GM12878 (cell line): ENCODE data around the gene RUNX3. TPM values are rescaled to one million over a fixed set of nuclear protein-coding genes. Genes with fewer than 3 reads are reported as not detected.

Experiments
- ATF7 ChIP-seq: fragments of 450-650 bp; IDR thresholded peaks from 2 replicates; pipeline ENCODE4 v1.6.1; 2016; ENCODE audit warnings: low read depth, mild to moderate bottlenecking
- BCL3 ChIP-seq: IDR thresholded peaks from 2 replicates; pipeline ENCODE4 v1.6.1; 2011; ENCODE audit warnings: borderline replicate concordance, low read depth, mild to moderate bottlenecking, moderate library complexity, low read length; ENCODE audit not compliant: insufficient read depth, poor library complexity, severe bottlenecking
- CEBPB ChIP-seq, 2 experiments: fragments of 150-350 bp in 1 of 2; IDR thresholded peaks; 2 replicates each; pipeline ENCODE4 v1.6.1; 2012 to 2014; ENCODE audit warnings: low read depth in 2 of 2, low read length in 2 of 2, borderline replicate concordance in 1 of 2, inconsistent platforms in 1 of 2
- CREB1 ChIP-seq: IDR thresholded peaks from 2 replicates; pipeline ENCODE4 v1.6.1; 2012; ENCODE audit warnings: low read depth, mild to moderate bottlenecking, inconsistent platforms
- ETV6 ChIP-seq, 2 experiments: fragments of 450-650 bp in 1 of 2; IDR thresholded peaks in 1 of 2; conservative IDR thresholded peaks in 1 of 2; 2 replicates each; pipeline ENCODE4 v1.6.1; 2014; ENCODE audit warnings: antibody characterized with exemption in 1 of 2, borderline replicate concordance in 1 of 2, low read depth in 1 of 2, mild to moderate bottlenecking in 1 of 2, moderate library complexity in 1 of 2
- LARP7 ChIP-seq: fragments of 450-650 bp; IDR thresholded peaks from 2 replicates; pipeline ENCODE4 v1.6.1; 2017; ENCODE audit warnings: mild to moderate bottlenecking
- MYC ChIP-seq: IDR thresholded peaks from 2 replicates; pipeline ENCODE4 v1.6.1; 2011; ENCODE audit warnings: mild to moderate bottlenecking, low read length, moderate library complexity, inconsistent platforms; ENCODE audit not compliant: insufficient read depth, insufficient replicate concordance, insufficient read length, severe bottlenecking
- PML ChIP-seq: IDR thresholded peaks from 2 replicates; pipeline ENCODE4 v1.6.1; 2012; ENCODE audit warnings: low read length, inconsistent platforms
- POLR2AphosphoS2 ChIP-seq: IDR thresholded peaks from 2 replicates; pipeline ENCODE4 v1.6.1; 2011; ENCODE audit warnings: low read depth, mild to moderate bottlenecking, low read length, improper control_type of control experiment, moderate library complexity
- POLR2AphosphoS5 ChIP-seq: IDR thresholded peaks from 2 replicates; pipeline ENCODE4 v1.6.1; 2011; ENCODE audit warnings: mild to moderate bottlenecking, low read length, inconsistent platforms
- POU2F2 ChIP-seq: IDR thresholded peaks from 3 replicates; pipeline ENCODE4 v1.6.1; 2011; ENCODE audit warnings: low read depth, mild to moderate bottlenecking, low read length, borderline replicate concordance
- RELA ChIP-seq: fragments of 450-650 bp; IDR thresholded peaks from 2 replicates; pipeline ENCODE4 v1.8.0; 2014; ENCODE audit warnings: borderline replicate concordance; ENCODE audit not compliant: partially characterized antibody
- RUNX3 ChIP-seq: IDR thresholded peaks from 2 replicates; pipeline ENCODE4 v1.6.1; 2012; ENCODE audit warnings: low read length, inconsistent platforms
- SREBF1 ChIP-seq: IDR thresholded peaks from 2 replicates; pipeline ENCODE4 v1.6.1; 2012; ENCODE audit warnings: mild to moderate bottlenecking, low read length
- SREBF2 ChIP-seq: IDR thresholded peaks from 2 replicates; pipeline ENCODE4 v1.6.1; 2012; ENCODE audit warnings: mild to moderate bottlenecking, low read length
- TAF1 ChIP-seq: IDR thresholded peaks from 2 replicates; pipeline ENCODE4 v1.6.1; 2011; ENCODE audit warnings: mild to moderate bottlenecking, low read depth, low read length, borderline replicate concordance
- ZBTB33 ChIP-seq: fragments of 450-650 bp; IDR thresholded peaks from 2 replicates; pipeline ENCODE4 v1.6.1; 2017; ENCODE audit warnings: mild to moderate bottlenecking
- ZNF687 ChIP-seq: fragments of 450-650 bp; IDR thresholded peaks from 2 replicates; pipeline ENCODE4 v1.6.1; 2017; ENCODE audit warnings: mild to moderate bottlenecking, moderate library complexity
- polyA plus RNA-seq, 11 experiments: library from polyadenylated mRNA; depleted of rRNA in 4 of 11; unstranded in 6 of 11; stranded (reverse) in 5 of 11; fragments of >200 nt; fragmentation: Nextera tagmentation in 4 of 11; fragmentation: Illumina TruSeq in 1 of 11; extraction: Ambion mirVana in 4 of 11; extraction: Trizol in 1 of 11; gene quantifications; 1 replicate in 1 of 11; 2 replicates in 10 of 11; pipeline versions ENCODE4 v1.2.1 to v1.2.3, GENCODE V29; 2011 to 2016; ENCODE audit warnings: inconsistent platforms in 2 of 11, missing spikeins in 2 of 11, low read depth in 1 of 11
- total RNA-seq, 4 experiments: library from RNA; depleted of rRNA in 3 of 4; stranded (reverse); fragments of >200 nt in 3 of 4; fragmentation: Illumina TruSeq in 1 of 4; extraction: Trizol in 1 of 4; gene quantifications; 2 replicates each; pipeline versions ENCODE4 v1.2.1 to v1.2.3, GENCODE V29; 2013 to 2021

RUNX3 gene
- total and polyA plus RNA-seq, 10 of the 15 experiments (the other 5 are each of a cell fraction or from before 2014, with no cell fraction given), result 19.0 to 151 (median 31.4) TPM

- TF ChIP-seq ETV6 (conservative IDR thresholded peaks at IDR 0.05 in 1 of 2, IDR thresholded peaks at IDR 0.05 in 1 of 2; ENCODE audit: borderline replicate concordance in 1 of 2, low read depth in 1 of 2) (no peak), POLR2AphosphoS2 (peak; percentile 55; the same call in 1 of the 2 replicates), ZNF687 (0 out of 2 replicates have a peak, but pooled peaks have one; percentile 29), POU2F2 (peak; percentile 70; the same call in 1 of the 3 replicates), POLR2AphosphoS5 (peak; percentile 86), CREB1 (peak; percentile 8; the same call in 1 of the 2 replicates), TAF1 (no peak), RUNX3 (peak; percentile 5; the same call in 1 of the 2 replicates), PML (peak; percentile 50; the same call in 1 of the 2 replicates), LARP7 (peak; percentile 20; the same call in 1 of the 2 replicates), ATF7 (no peak), CEBPB (IDR thresholded peaks at IDR 0.05; ENCODE audit: borderline replicate concordance in 1 of 2, low read depth in 2 of 2, low read length in 2 of 2) (no peak; a peak in 1 of 4 replicates), MYC (no peak), BCL3 (peak; percentile 17), ZBTB33 (no peak), SREBF1 (no peak), SREBF2 (no peak), RELA (no peak)
Observed at GRCh38 chr1:24898909-24899439, 31.1 kb downstream of the RUNX3 start (continued).
